SH-SY5Y (cell line): Measurements from ENCODE around the gene USP20.

ENCODE experiments used
- GATA2 ChIP-seq: IDR thresholded peaks from 2 replicates; pipeline ENCODE4 v1.6.1; 2011; ENCODE audit warnings: mild to moderate bottlenecking, low read depth, low read length
- GATA3 ChIP-seq: IDR thresholded peaks from 2 replicates; pipeline ENCODE4 v1.6.1; 2011; ENCODE audit warnings: low read depth, mild to moderate bottlenecking, low read length, moderate library complexity

DNA sequence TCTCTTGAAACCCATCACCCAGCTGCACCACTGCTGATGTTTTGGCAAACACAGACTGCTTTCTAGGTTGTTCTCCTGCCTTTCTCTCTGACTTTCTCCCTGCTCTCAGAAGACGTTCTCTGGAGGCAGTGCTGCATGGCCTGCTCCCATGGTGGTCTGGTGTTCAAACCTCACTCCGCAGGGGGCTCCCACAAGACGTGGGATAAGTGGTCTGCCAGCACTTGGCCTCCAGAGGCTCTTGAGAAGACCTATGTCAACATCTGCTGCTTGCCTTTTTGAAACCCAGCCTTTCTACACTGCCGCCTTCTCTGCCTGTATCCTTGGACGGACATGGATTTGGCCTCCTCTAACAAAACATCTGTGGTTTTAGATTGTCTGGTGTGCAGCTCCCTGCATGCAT lies 16.6 kb downstream of the USP20 start:
- no peak for TF ChIP-seq GATA2
- no peak for TF ChIP-seq GATA3
